HL-60 (cell line): ENCODE results near the gene IKBKG.

Experiments used
- CTCF ChIP-seq: IDR thresholded peaks from one replicate; pipeline ENCODE4 v1.5.1; 2011; ENCODE audit warnings: low read length, control low read depth, inconsistent platforms; ENCODE audit not compliant: insufficient read depth
- GABPA ChIP-seq: IDR thresholded peaks from 2 replicates; pipeline ENCODE4 v1.6.1; 2012; ENCODE audit warnings: low read depth
- POLR2AphosphoS5 ChIP-seq: IDR thresholded peaks from 2 replicates; pipeline ENCODE4 v1.6.1; 2012; ENCODE audit warnings: low read depth

DNA sequence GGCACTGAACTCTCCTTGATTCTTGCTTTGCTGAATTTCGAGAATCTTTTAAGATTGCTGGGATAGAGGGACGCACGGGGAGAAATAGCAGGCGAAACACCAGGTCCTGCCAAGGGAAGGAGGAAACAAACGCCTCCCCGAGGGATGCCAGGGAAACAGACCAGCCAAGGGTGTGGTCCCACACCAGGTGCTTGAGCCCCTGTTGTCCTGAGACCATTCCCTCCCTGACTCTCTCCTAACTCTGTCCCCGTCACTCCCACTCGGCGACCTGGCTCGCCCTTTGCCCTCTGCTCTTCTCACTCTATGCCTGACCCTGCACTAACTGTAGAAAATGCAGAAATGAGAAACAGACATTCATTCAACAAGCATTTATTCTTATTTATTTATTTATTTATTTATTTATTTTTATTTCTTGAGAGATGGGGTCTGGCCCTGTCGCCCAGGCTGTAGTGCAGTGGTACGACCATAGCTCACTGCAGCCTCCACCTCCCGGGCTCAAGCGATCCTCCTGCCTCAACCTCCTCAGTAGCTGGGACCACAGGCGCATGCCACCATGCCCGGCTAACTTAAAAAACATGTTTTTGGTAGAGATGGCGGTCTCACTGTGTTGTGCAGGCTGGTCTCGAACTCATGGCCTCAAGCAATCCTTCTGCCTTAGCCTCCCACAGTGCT lies 55.5 kb downstream of the IKBKG start:
- no peak for TF ChIP-seq POLR2AphosphoS5
- no peak for TF ChIP-seq CTCF
- no peak for TF ChIP-seq GABPA
